Kidney (tissue), 14 donors: ENCODE results near the gene GPRASP1. TPM values are rescaled to one million over a fixed set of nuclear protein-coding genes. Genes with fewer than 3 reads are reported as not detected.
A peak's percentile ranks its signal among the peaks of the same experiment; 100 is the strongest.

Experiments used
- DNase-seq, 5 donors: peaks; one replicate each; pipeline ENCODE4 v3.0.0-alpha.2; 2013 to 2020
- FAIRE-seq: peaks from 2 replicates; lab custom pipeline; 2012; peaks lifted over from hg19 to GRCh38; lab: Jason Lieb, UNC
- H3K27ac ChIP-seq, 2 donors: one replicate each; pipeline ENCODE4 v1.7.0; 2013; ENCODE audit warnings: low read depth in 2 of 2, low read length in 2 of 2, inconsistent platforms in 1 of 2
- H3K27me3 ChIP-seq: one replicate; pipeline ENCODE4 v1.7.1; 2013; ENCODE audit warnings: low read length, inconsistent platforms; ENCODE audit not compliant: control insufficient read depth, insufficient read depth
- H3K36me3 ChIP-seq, 3 donors: one replicate each; pipeline versions ENCODE4 v1.7.0 to v1.7.1; 2013; ENCODE audit warnings: low read length in 3 of 3, control low read depth in 1 of 3, inconsistent platforms in 1 of 3; ENCODE audit not compliant: insufficient read depth in 3 of 3, control insufficient read depth in 2 of 3
- H3K4me1 ChIP-seq, 3 donors: one replicate each; pipeline versions ENCODE4 v1.7.0 to v1.7.1; 2013; ENCODE audit warnings: low read length in 3 of 3, inconsistent platforms in 1 of 3, low read depth in 1 of 3; ENCODE audit not compliant: control insufficient read depth in 2 of 3, insufficient read depth in 2 of 3
- H3K4me3 ChIP-seq, 3 donors: one replicate each; pipeline versions ENCODE4 v1.7.0 to v1.8.1; 2013; ENCODE audit warnings: low read length in 3 of 3, control low read depth in 1 of 3, inconsistent platforms in 1 of 3
- H3K9ac ChIP-seq, 3 donors: one replicate each; pipeline versions ENCODE4 v1.7.0 to v1.7.1; 2013; ENCODE audit warnings: low read length in 3 of 3, control low read depth in 1 of 3, inconsistent platforms in 1 of 3
- H3K9me3 ChIP-seq, 3 donors: one replicate each; pipeline versions ENCODE4 v1.7.0 to v1.7.1; 2013; ENCODE audit warnings: low read length in 3 of 3, control low read depth in 1 of 3, inconsistent platforms in 1 of 3; ENCODE audit not compliant: control insufficient read depth in 2 of 3, insufficient read depth in 1 of 3
- intact Hi-C: fragments of 100-400 bp; cut with DNase I; formaldehyde crosslinking; loops from one replicate; pipeline ENCODE4 v1.11.1; 2022
- polyA plus RNA-seq: library from polyadenylated mRNA; stranded (reverse); fragments of 350-450 nt; fragmentation: Illumina TruSeq; extraction: RNeasy Lipid Tissue Mini Kit (QIAGEN cat#74804); gene quantifications from one replicate; pipeline ENCODE4 v1.2.3, GENCODE V29; 2014; ENCODE audit warnings: low read depth, low replicate concordance; ENCODE audit not compliant: insufficient read depth
- total RNA-seq: library from RNA; stranded (reverse); fragmentation: NEBNext Ultra II Directional; extraction: Animal tissue kit (Norgen Biotek cat#: 25700); gene quantifications from one replicate; pipeline ENCODE4 v1.2.1, GENCODE V29; 2021
- TF ChIP-seq, protein P1 (sequence below): IDR thresholded peaks from 3 replicates; pipeline ENCODE4 v1.5.1; 2012; ENCODE audit warnings: mild to moderate bottlenecking, moderate library complexity, borderline replicate concordance; ENCODE audit not compliant: insufficient read depth; ENCODE audit errors: extremely low read depth
- donor health status: control.
- donor health status: control.
- donor health status: control.
- donor health status: control.
- donor health status: control.
- donor health status: DM: yes; HTN: yes; CAD: no.
- donor health status: Normal renal cell carcinoma (clear cell type).

Gene GPRASP1
- total and polyA plus RNA-seq, 2 donors from 2014 or later = 4.8 to 8.1 TPM

DNA sequence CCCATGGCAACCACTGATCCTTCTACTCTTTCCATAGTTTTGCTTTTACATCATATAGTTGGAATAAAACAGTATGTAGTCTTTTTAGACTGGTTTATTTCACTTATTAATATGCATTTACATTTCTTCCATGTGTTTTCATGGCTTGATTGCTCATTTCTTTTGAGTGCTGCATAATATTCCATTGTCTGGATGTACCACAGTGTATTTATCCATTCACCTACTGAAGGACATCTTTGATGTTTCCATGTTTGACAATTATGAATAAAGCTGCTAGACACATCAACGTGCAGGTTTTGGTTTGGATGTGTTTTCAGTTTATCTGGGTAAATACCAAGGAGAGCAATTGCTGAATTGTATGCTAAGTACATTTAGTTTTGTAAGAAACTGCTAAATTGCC lies 13.7 kb upstream of the GPRASP1 start:
- FAIRE-seq (no peak), DNase-seq (no peak)
- TF ChIP-seq, protein P1, sequence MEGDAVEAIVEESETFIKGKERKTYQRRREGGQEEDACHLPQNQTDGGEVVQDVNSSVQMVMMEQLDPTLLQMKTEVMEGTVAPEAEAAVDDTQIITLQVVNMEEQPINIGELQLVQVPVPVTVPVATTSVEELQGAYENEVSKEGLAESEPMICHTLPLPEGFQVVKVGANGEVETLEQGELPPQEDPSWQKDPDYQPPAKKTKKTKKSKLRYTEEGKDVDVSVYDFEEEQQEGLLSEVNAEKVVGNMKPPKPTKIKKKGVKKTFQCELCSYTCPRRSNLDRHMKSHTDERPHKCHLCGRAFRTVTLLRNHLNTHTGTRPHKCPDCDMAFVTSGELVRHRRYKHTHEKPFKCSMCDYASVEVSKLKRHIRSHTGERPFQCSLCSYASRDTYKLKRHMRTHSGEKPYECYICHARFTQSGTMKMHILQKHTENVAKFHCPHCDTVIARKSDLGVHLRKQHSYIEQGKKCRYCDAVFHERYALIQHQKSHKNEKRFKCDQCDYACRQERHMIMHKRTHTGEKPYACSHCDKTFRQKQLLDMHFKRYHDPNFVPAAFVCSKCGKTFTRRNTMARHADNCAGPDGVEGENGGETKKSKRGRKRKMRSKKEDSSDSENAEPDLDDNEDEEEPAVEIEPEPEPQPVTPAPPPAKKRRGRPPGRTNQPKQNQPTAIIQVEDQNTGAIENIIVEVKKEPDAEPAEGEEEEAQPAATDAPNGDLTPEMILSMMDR = no peak
- no peak overlapping the region for H3K27ac ChIP-seq
- peaks cover 0 to 3% (median 0%) of the 10 kb centered on the region in 3 donors for H3K9me3 ChIP-seq
- H3K9ac ChIP-seq = no peak overlapping the region
- H3K36me3 ChIP-seq = no peaks in the 10 kb centered on the region
- no peaks in the 10 kb centered on the region for H3K4me1 ChIP-seq
- H3K4me3 ChIP-seq = no peak overlapping the region
- H3K27me3 ChIP-seq = no peaks in the 10 kb centered on the region
- intact Hi-C loops = no loop called here

DNA sequence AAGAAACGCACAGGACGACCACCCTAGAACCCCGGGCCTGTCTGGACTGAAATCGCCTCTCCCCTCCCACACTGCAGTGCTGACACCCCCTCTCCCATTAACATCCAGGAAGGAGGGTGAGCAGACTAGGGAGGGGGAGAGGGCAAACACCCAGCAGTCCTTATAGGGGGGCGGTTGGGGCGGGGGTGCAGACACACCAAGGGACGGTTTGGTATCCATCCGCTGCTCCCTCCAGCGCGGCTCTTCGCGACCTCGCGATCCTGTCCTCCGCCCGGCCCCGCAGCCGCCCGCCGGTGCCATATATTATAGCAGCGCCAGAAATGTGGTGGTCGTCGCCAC lies 411 bp upstream of the GPRASP1 start:
- FAIRE-seq (no peak), DNase-seq (no peak)
- no peaks in the 10 kb centered on the region for H3K9me3 ChIP-seq
- H3K4me1 ChIP-seq = no peaks in the 10 kb centered on the region
- TF ChIP-seq, protein P1 = no peak
- H3K4me3 ChIP-seq = peak overlapping the region in 2 of 3 donors; percentile 71 to 79
- peak overlapping the region in 1 of 2 donors; percentile 57 for H3K27ac ChIP-seq
- intact Hi-C loops = no loop called here
- H3K36me3 ChIP-seq = peaks cover 0 to 3% (median 0%) of the 10 kb centered on the region in 3 donors
- H3K27me3 ChIP-seq = no peaks in the 10 kb centered on the region
- no peak overlapping the region for H3K9ac ChIP-seq

DNA sequence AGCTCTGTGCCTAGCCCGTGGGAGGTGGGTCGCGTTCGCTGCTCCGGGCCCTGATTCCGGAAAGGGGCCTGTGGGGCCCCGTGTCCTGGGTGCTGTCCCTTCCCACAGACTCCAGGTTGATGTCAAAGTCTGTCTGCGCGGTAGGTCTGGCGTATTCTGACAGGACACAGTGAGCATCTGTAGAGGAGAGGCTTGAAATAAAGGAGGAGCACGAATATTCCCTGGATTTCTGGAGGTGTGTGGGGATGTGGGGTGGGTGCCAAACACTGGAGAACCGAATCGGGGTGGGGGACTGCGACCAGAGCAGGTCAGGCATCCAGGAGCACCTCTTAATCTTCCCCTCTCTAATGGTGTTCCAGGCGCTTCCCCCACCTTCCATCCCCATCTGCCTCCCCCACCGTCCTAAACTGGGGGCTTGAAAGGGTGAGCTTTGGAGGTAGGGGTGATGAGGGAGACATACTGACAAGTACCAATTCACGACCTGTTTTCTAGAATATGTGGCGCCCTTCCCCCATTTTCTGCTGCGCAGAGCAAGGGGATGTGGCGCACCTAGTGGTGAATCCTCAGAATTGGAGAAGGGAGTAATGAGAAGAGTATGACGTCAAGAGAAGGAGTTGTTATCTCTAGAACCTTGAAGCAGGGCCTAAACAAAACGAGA lies 877 bp downstream of the GPRASP1 start:
- H3K9me3 ChIP-seq = no peaks in the 10 kb centered on the region
- no peak overlapping the region for H3K27ac ChIP-seq
- peak overlapping the region; percentile 47 to 79 (median 71) for H3K4me3 ChIP-seq
- H3K27me3 ChIP-seq = no peaks in the 10 kb centered on the region
- no peaks in the 10 kb centered on the region for H3K4me1 ChIP-seq
- peaks cover 0 to 3% (median 0%) of the 10 kb centered on the region in 3 donors for H3K36me3 ChIP-seq
- intact Hi-C loops = no loop called here
- peak; percentile 49 to 79 (median 67) for DNase-seq
- peak overlapping the region in 2 of 3 donors; percentile 42 to 80 for H3K9ac ChIP-seq
- TF ChIP-seq, protein P1 = peak; percentile 30
- FAIRE-seq = peak; percentile 17
